BE2C (cell line): ENCODE results near the gene NEGR1.

Experiments
- DNase-seq: peaks from one replicate; pipeline ENCODE4 v3.0.0-alpha.2; 2020
- H3K27me3 ChIP-seq: fragments of 250-450 bp; sonication (Bioruptor Pico); 2 replicates; pipeline ENCODE4 v1.5.1; 2020; ENCODE audit warnings: mild to moderate bottlenecking
- H3K36me3 ChIP-seq: fragments of 250-450 bp; sonication (Bioruptor Pico); 2 replicates; pipeline ENCODE4 v1.5.1; 2020; ENCODE audit warnings: mild to moderate bottlenecking
- H3K4me1 ChIP-seq: fragments of 250-450 bp; sonication (Bioruptor Pico); 2 replicates; pipeline ENCODE4 v1.5.1; 2020
- H3K4me3 ChIP-seq: 2 replicates; pipeline ENCODE4 v1.5.1; 2011; ENCODE audit warnings: low read depth, low read length
- H3K9me3 ChIP-seq: fragments of 250-450 bp; sonication (Bioruptor Pico); 2 replicates; pipeline ENCODE4 v1.5.1; 2020
- CTCF ChIP-seq: IDR thresholded peaks from 2 replicates; pipeline ENCODE4 v1.5.1; 2012; ENCODE audit warnings: mild to moderate bottlenecking, low read depth, low read length

Gene NEGR1

GRCh38 chr1:72286401-72286800 is 4.1 kb upstream of the NEGR1 start:
- no peak for DNase-seq
- Histone ChIP-seq H3K4me3 (no peak overlapping the region), H3K27me3 (peaks cover 7% of the 10 kb centered on the region), H3K36me3 (no peaks in the 10 kb centered on the region), H3K9me3 (no peaks in the 10 kb centered on the region), H3K4me1 (no peaks in the 10 kb centered on the region)
- TF ChIP-seq CTCF = no peak

DNA sequence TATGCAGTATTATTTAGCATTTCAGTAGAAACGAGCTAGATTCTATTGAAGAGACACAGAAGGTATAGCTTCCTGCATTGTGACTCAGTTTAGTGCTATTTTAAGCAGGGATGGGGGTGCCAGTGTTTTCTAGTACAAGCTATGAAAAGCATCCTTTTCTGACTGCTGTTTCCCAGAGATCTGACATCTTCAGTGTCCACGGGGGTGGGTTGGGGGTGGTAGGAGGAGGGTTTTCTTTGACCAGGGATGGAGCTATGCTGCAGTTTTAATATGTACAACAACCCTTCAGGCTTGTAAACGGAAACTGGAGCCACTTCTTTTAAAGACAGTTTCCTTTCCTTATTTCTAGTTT is 2.7 kb upstream of the NEGR1 start:
- Histone ChIP-seq H3K4me3 (no peak overlapping the region), H3K9me3 (no peaks in the 10 kb centered on the region), H3K27me3 (peaks cover 10% of the 10 kb centered on the region), H3K36me3 (no peaks in the 10 kb centered on the region), H3K4me1 (no peaks in the 10 kb centered on the region)
- TF ChIP-seq CTCF = no peak
- no peak for DNase-seq

DNA sequence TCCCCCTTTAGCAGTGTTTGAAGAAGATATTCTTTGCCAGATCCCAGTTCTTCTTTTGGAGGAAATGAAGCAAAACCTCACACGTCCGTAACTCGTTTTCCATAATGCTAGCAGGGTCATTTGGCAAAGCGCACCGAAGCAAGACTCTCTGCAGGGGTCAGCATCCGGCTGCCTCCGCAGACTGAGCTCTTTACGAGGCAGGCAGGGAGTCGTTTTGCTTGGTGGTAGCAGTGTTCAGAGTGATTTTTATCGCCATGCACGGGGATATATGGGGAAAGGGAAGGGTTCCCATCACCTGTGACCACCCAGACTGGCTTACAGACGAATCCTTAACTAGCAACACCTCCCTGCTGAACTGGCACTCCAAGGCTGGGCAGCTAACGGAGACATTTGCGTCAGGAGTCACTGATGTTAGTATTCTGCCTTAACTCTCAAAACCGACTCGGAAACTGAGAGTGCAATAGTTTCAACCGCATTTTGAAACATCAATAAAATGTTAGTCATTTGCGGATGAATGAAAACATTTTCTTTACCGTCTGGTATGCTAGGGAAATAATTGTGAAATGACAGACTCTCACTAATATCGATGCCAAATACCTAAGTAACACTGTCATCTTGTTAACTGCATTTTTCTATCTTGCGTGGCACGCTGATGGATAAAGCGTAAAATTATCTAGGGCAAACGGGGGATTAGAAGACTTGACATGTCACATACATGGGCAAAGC is 2.2 kb upstream of the NEGR1 start:
- Histone ChIP-seq H3K27me3 (peaks cover 10% of the 10 kb centered on the region), H3K9me3 (no peaks in the 10 kb centered on the region), H3K4me1 (no peaks in the 10 kb centered on the region), H3K36me3 (no peaks in the 10 kb centered on the region), H3K4me3 (peak overlapping the region; percentile 71)
- TF ChIP-seq CTCF = peak; percentile 5; the same call in 1 of the 2 replicates
- peak; percentile 18 for DNase-seq

DNA sequence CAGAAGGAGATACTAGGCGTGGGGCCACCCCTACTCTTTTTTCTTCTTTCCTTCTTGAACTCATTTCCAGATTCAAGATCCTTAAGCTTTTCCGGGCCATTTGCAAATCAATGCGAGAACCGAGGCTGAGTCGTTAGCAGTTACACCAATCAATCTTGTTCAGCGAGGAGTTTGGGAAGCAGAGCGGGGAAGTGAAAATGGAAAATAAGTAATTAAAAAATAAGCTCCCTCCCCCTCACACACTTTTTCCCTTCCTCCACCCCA is 1.7 kb upstream of the NEGR1 start:
- no peak for TF ChIP-seq CTCF
- no peaks in the 10 kb centered on the region for H3K4me1 ChIP-seq
- no peaks in the 10 kb centered on the region for H3K9me3 ChIP-seq
- no peaks in the 10 kb centered on the region for H3K36me3 ChIP-seq
- DNase-seq = no peak
- H3K27me3 ChIP-seq = peaks cover 10% of the 10 kb centered on the region
- peak overlapping the region; percentile 71 for H3K4me3 ChIP-seq

DNA sequence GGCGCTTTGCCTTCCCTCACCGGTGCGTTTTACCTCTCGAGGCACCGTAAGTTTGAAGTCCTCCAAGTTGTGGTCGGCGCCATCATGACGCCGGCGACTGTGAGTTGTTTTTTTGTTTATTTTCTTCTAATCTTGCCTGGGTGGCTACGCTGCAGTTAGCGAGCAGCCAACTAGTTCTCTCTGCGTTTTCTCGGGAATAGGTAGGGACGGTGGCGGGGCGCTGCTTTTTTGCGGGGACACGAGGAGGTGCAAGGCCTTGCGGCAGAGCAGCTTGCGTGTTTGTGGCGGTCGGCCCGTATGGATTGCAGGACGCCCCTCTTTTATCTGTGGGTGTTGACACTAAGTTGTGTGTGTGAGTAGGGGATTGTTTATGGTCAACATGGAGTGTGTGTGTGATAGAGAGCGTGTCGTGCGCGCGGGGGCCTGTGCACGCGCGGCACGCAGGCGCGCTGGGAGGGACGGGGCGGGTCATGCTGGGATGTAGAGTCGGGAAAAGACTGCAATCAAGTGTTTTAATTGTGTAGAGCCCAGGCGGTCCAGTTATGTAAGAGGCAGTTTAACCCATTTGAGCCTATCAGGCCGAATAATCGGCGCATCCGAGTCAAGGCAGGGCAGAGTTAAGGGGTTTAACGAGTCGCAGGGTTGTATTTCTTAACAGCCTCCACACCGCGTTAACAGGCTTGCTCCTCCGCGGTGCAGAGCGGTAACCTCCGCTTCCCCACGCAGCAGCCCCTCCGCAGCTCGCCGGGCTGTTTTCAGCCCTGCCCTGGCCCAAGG is 1.2 kb upstream of the NEGR1 start:
- no peaks in the 10 kb centered on the region for H3K4me1 ChIP-seq
- peaks cover 10% of the 10 kb centered on the region for H3K27me3 ChIP-seq
- DNase-seq = peak; percentile 38
- TF ChIP-seq CTCF = no peak
- H3K4me3 ChIP-seq = peak overlapping the region; percentile 71
- no peaks in the 10 kb centered on the region for H3K9me3 ChIP-seq
- H3K36me3 ChIP-seq = no peaks in the 10 kb centered on the region

- Histone ChIP-seq H3K4me3 (peak overlapping the region; percentile 71), H3K27me3 (peaks cover 10% of the 10 kb centered on the region), H3K36me3 (no peaks in the 10 kb centered on the region), H3K9me3 (no peaks in the 10 kb centered on the region), H3K4me1 (no peaks in the 10 kb centered on the region)
- DNase-seq = no peak
- no peak for TF ChIP-seq CTCF
Observed at GRCh38 chr1:72283022-72283306, 625 bp upstream of the NEGR1 start.
